Stimulated activated CD4-positive, alpha-beta T cell treated with anti-CD3 and anti-CD28 coated beads, Interleukin-15, amount 100 ng/mL, for 1 hour (primary cell): ENCODE results near the gene TSHZ2.
"Not testable (repeated sequence)": the region's sequence is repeated elsewhere in the genome, so short reads cannot be mapped to it uniquely, and the experiment has no call there.

Experiments used
- DNase-seq, 2 donors: peaks; one replicate each; pipeline ENCODE4 v3.0.0-alpha.2; 2020; ENCODE audit warnings: low read depth in 1 of 2, low spot score in 1 of 2

TSHZ2 gene

DNA sequence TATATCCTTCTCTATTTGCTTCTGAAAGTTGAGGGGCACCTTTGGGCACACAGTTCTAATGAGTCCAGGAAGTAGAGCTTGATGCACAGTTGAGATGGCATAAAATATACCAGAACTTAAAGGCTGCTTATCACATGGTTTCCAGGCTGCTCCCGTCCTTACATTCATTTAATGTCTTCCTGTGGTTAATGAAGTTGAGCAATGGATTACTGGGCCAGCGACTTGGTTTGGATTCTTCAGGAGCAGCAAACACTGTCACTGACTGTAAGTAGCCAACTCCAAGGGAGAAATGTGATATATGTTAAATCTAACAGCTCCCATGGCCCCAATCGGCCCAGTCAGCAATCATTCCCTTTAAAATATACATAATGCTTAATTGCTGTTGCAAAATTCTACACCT is 9.0 kb upstream of the TSHZ2 start:
- DNase-seq, result no peak

DNA sequence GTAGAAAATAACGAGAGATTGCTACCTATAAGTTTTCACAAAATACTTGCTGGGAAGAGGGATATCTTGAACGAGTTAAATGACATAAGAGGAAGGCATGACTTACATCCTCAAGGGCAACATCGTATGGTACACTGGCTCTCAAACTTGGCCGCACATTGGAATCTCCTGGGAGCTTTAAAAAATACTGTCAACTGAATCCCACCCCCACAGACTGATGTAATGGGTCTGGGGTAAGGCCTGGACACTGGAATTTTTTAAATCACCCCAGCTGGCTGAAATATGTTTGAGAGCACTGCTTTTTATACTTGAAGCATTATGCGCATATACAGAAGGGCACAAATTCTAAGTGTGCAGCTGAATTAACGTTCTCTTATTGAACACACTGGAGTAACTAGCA is 8.0 kb upstream of the TSHZ2 start:
- no peak for DNase-seq

DNA sequence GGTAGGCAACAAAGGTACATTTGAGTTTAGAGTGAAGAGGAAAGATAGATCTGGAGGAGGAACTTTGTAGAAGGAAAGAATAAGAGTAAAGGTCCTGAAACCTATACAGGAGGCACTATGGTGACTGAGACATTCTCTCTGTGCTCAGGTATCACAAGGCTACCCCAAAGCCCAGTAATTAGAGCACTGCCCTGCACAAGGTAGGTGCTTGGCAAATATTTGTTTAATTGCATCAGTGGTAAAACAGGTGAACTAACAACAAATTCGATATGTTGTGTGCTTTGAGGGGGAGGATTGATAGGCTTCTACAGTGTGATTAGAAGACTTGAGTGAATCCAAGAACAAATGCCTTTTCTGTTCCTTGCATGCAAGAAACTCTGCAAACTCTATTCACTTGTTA is 6.8 kb upstream of the TSHZ2 start:
- no peak for DNase-seq

DNA sequence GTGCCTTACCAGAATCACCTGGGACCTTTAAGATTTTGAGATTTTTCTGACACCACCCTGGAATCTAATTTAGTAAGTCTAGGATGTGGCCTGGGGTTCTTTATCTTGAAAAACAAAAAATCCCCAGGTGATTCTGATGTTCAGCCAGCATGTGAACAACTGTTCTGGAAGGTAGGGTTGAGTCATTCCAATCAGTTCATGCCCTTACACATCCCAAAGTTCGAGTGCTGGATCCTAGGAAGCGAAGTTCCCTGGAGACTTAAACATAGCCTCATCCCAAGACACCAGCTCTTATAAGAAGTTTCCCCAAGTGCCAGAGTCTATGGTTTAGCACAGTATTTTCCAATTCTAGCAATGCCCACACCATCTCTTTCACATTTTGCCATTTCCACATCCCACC is 6.3 kb upstream of the TSHZ2 start:
- no peak for DNase-seq

DNA sequence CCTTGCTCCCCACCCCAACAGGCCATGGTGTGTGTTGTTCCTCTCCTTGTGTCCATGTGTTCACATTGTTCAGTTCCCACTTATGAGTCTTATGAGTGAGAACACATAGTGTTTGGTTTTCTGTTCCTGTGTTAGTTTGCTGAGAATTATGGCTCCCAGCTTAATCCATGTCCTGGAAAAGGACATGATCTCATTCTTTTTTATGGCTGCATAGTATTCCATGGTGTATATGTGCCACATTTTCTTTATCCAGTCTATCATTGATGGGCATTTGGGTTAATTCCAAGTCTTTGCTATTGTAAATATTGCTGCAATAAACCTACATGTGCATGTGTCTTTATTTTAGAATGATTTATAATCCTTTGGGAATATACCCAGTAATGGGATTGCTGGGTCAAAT is 5.6 kb upstream of the TSHZ2 start:
- not testable (repeated sequence) for DNase-seq

DNA sequence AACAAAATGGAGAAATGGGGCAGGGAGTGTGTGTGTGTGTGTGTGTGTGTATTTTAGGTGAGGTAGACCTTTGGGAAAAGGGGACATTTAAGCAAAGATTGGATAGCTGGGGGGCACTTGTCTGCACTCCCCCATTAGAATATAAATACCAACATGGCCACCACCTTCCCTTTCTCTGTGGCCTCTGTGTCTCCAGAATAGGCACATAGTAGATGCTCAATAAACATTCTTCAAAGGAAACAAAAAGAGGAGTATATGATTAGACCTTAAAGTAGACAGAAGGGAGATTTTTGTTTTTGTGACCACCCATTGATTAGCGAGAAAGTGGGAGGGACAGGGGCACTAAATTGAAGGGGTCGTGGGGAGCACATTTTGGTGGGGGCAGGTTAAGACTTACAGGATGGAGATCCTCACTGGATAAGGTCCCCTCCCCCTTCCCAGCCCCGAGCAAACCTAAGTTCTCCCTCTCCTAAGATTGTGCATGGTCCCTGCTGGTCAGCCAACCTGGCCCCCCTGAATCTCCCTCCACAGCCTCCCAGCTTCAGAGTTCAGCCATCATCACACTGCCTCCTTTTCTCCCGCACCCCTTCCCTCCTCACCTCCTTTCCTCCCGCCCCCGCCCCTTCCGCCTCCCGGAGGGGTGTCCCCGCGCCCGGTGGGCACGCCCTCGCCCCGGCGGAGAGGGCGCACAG is 514 bp upstream of the TSHZ2 start:
- no peak for DNase-seq

DNA sequence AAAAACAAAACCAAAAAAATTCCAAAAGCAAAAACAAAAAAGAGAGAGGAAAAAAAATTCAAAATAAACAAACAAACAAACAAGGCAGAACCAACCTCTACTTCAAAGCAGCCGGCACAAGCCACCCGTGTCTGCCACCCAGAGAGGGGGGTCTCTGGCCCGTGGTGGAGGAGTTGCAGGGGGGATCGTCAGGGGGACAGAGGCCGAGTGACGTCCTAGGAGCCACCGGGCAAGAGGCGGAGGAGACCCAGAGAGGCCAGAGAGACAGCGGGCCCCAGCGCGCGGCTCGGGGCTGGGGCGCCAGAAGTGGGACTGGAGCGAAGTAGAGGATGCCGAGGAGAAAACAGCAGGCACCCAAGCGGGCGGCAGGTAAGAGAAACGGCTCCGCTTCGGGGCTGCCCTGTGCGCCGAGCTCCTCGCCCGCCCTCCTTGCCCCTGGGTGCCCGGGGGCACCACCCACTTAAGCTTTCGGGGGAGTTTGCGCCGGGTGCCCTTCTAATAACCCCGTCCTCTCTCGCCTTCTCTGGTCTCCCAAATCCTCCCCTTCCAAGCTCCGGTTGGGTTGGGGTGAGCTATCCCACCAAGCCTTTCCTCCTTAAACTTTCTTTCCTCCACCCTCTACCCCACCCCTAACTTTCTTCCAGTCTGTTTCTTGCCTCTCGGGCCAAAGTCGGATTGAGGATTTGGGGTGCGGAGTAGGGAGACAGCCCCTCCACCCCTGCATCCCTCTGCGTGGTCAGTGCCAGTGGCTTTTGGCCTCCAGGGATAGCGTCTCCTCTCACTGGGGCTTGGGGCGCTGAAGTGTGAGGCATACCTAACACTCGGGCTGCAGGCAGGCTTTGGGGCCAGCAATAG is 1.0 kb downstream of the TSHZ2 start:
- peak; percentile 15 to 30 for DNase-seq

DNA sequence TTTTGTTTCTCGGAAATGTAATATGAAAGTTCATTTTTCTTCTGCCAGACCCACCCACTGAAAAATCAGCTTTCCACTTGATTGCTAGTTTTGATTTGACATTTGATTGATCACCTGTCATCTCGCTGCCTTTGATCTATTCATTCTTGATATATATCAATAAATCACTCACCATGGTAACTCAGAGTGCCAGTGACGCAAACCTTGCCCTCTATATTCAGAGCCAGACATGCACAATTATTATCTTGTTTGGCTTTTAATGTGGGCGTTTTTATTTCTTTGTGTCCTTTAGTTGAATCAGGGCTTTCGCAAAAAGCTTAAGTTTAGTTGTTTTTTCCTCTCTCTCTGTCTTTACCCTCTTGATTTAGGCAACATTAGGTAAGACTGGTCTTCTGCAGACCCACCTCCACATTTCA is 2.0 kb downstream of the TSHZ2 start:
- no peak for DNase-seq

DNA sequence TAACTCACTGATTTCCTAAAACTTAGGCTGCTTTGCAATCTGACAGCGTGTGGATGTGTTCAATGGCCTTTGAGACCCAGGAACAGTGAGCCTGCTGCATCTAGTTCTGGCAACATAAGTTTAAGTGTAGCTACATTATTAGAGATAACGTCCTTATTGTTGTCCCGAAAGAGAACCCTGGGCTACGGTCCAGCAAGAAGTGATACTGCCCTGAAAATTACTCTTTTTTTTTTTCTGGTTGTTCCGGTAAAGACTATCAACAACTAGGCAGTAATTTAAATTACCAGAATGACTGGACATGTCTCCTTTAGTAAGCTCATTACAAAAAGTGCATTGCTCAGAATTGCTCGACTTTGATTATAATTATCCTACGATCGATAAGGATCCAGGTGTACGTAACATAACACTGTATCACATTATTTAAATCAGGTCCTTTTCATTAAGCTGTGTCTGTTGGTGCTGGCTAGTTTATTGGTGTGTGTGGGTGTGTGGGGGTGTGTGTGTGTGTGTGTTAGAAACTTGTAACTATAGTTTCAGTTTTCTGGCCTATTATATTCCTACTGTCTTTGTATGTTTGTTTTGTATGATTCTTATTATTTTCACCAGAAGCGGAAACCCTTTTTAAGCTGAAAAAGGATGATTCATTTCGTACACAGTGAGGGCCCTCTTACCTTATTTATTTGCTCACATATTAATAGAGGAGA is 3.0 kb downstream of the TSHZ2 start:
- DNase-seq, result no peak

DNA sequence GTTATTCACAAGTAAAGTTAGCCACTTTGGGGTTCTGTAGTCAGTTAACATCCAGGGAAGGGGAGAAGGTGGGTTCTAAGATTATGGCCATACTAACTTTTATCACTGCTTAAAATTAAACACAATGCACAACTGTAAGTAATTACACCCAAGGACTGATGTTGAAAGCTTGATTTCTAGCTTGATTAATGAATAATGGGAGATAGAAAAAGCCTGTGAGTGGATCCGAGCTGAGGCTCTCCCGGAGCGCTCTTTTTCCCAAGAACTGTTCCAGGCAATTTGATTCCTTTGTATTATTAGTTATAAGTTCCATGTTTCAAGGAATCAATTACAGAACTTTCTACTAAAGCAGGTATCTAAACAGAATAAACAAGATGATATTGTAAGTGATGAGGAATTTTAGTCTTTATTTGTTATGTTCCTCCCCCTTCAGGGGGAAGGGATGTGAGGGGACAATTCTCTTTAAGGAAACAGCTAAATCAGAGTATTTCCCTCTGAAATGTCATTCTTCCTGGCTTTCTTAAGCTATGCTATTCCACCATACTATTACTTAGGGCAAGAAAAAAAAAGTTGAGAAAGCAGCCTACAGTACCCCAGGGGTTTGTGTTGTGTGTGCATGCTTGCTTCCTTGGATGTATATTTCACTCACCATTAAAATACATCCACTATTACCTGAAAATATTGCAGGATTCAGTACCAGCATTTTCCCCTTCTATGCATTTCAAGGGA is 3.8 kb downstream of the TSHZ2 start:
- no peak for DNase-seq

DNA sequence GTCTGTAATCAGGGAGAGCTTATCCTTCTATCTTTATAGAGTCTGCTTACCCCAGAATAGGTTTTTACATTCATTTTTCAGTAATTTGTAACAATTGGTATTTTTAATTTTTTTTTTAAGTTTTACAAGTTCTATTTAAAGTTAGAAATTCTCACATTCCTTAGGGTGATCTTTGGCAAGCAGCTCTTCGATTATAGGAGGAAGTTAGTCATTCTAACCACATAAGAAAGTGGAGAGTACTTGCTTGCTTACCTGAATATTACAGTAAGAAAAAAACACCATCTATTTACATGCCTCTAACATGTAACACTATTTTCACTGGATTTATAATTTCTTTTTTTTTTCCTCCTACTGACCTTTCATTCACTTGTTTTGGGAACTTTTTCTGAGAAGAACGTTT is 6.7 kb downstream of the TSHZ2 start:
- DNase-seq, result no peak

DNA sequence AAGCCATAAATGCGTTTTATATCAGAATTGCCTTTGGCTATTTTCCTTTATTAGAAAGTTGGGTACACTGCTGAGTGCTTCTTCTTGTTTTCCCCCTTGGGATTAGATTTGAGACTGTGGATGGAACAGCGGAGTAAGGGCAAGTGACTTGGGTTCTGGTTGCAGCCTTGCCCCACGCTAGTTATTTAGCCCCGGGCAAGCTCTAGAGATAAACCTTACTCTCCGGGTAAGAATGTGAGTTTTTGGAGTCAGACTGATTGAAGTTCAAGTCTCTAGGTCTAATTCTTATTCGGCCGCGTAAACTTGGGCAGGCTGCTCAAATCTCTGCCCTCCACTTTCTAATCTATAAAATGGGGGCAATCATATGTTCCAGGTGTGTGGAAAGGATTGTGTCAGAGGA is 8.9 kb downstream of the TSHZ2 start:
- DNase-seq, result no peak

DNA sequence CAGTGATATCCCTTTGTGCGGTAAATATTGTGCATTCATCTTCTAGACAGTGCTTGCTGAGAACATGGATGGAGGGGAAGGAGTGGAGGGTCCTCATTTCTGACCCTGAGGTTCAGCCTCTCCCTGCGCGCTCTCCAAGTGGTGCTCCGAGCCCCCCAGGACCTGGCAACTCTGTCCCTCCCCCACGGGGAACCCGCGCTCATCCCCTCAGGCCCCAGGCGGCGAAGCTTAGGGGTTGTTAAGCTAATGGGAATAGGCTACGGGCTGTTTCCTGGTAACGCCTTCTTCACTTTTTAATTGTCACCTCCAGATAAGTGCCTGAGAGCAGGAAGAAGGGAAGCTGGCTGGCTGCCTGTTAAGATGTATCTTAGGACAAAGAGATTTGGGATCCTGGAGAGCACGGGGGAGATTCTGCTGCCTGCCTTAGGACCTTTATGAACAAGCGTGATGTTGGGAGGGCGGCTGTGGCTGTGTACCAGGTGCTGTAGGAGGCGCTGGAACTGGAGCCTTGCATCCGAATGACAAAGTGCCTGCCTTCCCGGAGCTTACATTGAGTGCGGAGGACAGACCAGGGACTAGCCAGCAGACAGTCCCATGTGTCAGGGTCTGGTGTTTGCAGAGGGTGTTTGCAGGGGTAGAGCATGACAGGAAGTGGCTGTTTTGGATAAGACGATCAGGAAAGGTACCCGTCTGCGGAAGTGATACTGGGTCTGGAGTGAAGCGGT is 11.7 kb downstream of the TSHZ2 start:
- no peak for DNase-seq

DNA sequence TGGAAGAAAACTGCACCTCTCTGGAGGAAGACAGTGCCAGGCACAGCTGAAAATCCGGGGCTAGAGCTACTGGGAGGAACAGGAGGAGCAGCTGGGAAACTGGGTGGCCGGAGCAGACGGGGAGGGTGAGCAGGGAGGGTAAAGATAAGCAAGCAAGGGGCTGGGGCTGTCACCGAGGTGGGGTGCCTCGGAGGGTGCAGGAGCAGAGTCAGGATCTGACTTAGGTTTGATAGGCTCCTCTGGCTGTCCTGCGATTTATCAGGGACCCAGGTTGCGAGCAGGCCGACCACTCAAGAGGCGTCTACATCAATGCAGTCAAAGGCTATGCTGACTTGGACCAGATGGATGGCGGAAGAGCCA is 12.3 kb downstream of the TSHZ2 start:
- no peak for DNase-seq

DNA sequence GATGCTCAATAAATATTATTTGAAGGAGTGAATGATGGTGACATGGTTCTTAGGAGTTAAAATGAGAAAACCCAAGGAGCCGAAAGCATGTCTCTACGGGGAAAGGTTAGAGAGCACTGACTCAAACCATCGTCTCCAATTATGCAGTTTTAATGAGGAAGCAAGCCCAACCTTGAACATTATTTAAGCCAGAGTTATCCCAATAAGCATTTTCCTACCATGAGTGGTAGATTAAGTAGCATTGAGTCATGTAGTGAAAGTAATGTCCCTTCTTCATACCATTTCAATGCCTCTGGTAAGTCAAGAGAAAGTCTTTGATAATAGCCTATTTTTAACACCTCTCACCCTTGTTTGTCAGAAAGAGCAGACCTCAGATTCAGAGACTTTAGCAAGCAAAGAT is 13.5 kb downstream of the TSHZ2 start:
- DNase-seq, result no peak

DNA sequence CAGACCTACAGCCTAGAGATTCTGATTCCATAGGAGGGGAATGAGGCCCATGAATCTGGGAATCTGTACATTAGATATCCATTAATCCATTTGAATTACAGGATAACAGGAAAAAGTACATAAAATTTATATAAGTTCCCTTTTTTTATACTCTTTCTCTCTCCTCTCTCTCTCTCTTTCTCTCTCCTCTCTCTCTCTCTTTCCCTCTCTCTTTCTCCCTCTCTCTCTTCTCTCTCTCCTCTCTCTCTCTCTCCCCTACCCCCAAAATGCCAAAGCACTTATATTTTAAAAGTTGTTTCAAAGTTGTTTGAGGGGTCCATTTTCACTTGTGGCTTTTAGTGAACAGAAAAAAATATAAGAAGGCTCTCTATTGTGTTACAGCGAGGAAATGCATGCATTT is 15.1 kb downstream of the TSHZ2 start:
- no peak for DNase-seq

DNA sequence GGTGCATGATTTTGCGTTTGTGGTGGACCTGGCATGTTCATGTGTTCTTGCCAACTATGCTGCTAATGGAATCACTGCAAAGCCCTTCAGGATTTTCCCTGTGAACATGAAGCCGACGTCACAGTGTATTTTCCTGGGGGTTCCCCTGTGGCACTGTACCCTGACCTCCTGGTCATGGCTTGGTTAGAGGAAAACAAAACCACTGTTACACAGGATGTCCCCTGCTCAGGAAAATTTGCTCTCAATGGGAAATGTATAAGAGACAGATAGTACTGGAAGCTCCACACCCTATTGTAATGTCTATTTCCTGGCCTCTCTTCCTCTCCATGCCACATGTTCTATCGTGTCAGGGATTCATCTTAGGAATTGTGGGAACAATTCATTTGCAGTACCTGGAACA is 19.7 kb downstream of the TSHZ2 start:
- no peak for DNase-seq

DNA sequence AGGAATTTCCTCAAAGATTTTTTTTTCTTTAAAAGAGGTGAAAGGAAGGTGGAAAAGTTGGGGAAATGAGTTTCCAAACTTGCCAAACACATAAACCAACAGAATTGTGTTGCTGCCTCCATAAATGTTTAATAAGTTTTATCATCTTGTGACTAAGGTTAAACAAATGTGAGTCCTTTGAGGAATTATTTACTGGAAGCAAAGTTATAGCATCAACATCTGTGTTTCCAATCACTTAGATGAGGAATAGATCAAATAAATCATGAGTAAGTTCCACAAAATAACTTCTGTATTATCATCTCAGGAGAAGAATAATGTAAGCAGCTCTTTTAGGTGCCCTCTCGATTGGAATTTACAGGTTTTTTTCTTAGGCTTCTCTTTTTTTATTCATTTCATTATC is 20.5 kb downstream of the TSHZ2 start:
- DNase-seq, result no peak

DNA sequence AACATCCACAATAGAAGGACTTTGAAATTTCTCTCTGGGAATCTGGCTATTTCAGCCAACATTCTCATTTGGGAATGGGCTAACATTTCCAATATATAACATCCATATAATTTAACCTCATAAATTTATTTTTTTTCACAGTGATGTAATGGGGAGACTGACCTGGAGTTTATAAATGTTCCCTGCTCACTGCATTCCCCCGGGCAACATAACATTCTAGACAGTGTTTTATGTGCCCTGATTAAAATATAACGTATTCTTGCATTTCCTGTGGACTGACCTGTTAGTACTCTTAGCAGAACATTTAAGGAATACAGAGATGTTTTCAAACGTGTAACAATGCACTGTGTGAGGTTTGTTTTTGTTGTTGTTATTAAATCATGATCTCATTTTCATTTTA is 20.9 kb downstream of the TSHZ2 start:
- DNase-seq, result no peak

DNA sequence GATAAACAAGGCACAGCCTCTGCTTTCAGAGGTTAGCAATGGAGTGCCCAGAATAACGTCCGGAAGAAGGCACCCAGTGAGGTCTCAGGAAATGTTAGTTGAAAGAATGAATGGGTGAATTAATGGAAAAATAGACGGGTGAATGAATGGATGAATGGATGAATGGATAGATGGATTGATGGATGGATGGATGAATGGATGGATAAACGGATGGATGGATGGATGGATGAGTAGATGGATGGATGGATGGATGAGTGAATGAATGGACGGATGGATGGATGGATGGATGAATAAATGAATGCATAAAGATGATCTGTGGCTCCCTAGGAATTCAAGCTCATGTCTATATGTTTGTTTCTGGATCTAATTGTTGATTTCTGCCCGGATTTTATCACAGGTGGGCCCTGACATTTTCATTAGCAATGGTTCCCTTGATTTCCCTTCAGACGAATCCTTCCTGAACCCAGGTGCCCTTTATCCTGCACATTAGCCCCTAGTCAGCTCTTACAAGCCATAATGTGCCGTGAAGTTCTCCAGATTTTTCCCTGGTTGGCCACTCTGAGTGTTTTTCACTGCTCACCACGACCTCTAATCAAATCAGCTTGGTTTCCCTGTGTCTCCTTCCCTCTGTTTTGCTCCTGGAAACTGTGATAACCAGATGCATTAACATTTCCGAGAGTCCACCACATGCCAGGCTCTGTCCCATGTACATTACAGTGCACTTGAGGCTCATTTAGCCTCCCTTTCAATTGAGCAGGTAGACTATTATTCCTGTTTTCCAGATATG is 22.2 kb downstream of the TSHZ2 start:
- DNase-seq, result no peak
